ENCODE measurements around the gene LAG3.

- TF ChIP-seq CTCF (IDR thresholded peaks at IDR 0.05) (no peak), MEF2A (IDR thresholded peaks at IDR 0.05; ENCODE audit: borderline replicate concordance, low read depth) (no peak), SMC3 (IDR thresholded peaks at IDR 0.05; ENCODE audit: low read depth, low read length) (no peak), RFX5 (IDR thresholded peaks at IDR 0.05; ENCODE audit: low read length) (no peak), RAD21 (IDR thresholded peaks at IDR 0.05; ENCODE audit: low read length) (no peak), POLR2AphosphoS5 (IDR thresholded peaks at IDR 0.05; ENCODE audit: low read depth, low read length) (no peak)
Measured at GRCh38 chr12:6796576-6796975, 24.3 kb downstream of the LAG3 start.
